Stomach (tissue), 9 donors: ENCODE data around the gene AVL9. TPM values are rescaled to one million over a fixed set of nuclear protein-coding genes. Genes with fewer than 3 reads are reported as not detected.
"Not testable (repeated sequence)": the region's sequence is repeated elsewhere in the genome, so short reads cannot be mapped to it uniquely, and the experiment has no call there.

Experiments used
- DNase-seq, 2 donors: peaks; one replicate each; pipeline versions ENCODE4 v3.0.0 to v3.0.0-alpha.2; 2013 to 2019
- H3K27ac ChIP-seq, 5 donors: fragments of 200-600 bp in 4 of 5; sonication (generic) in 4 of 5; one replicate each; pipeline ENCODE4 v1.5.1; 2013 to 2019; ENCODE audit warnings: mild to moderate bottlenecking in 1 of 5, moderate library complexity in 1 of 5
- H3K27me3 ChIP-seq, 3 donors: fragments of 200-600 bp; sonication (generic); one replicate each; pipeline ENCODE4 v1.5.1; 2017 to 2019; ENCODE audit warnings: mixed run types in 1 of 3
- H3K36me3 ChIP-seq, 4 donors: fragments of 200-600 bp; sonication (generic); 1 replicate in 3 of 4; 2 replicates in 1 of 4; pipeline ENCODE4 v1.5.1; 2016 to 2019
- H3K4me1 ChIP-seq, 4 donors: fragments of 200-600 bp; sonication (generic); one replicate each; pipeline ENCODE4 v1.5.1; 2016 to 2019
- H3K4me3 ChIP-seq, 4 donors: fragments of 200-600 bp; sonication (generic) in 3 of 4; one replicate each; pipeline ENCODE4 v1.5.1; 2016 to 2019; ENCODE audit warnings: mild to moderate bottlenecking in 1 of 4
- H3K9me3 ChIP-seq, 4 donors: fragments of 200-600 bp; sonication (generic); one replicate each; pipeline ENCODE4 v1.5.1; 2016 to 2019
- EP300 ChIP-seq: sonication (generic); formaldehyde crosslinking; IDR thresholded peaks from one replicate; pipeline ENCODE4 v1.6.1; 2017; ENCODE audit warnings: antibody characterized with exemption
- POLR2A ChIP-seq, 4 donors: fragments of 450-650 bp; IDR thresholded peaks; one replicate each; pipeline ENCODE4 v1.6.1; 2016; ENCODE audit warnings: antibody characterized with exemption in 4 of 4, control low read depth in 2 of 4, mild to moderate bottlenecking in 1 of 4, moderate library complexity in 1 of 4
- POLR2AphosphoS5 ChIP-seq, 3 donors: sonication (generic); formaldehyde crosslinking; IDR thresholded peaks; one replicate each; pipeline ENCODE4 v1.6.1; 2016; ENCODE audit warnings: antibody characterized with exemption in 3 of 3
- WGBS, 5 donors: extraction: QIAGEN DNeasy Blood & Tissue Kit in 3 of 5; methylation state at CpG; one replicate each; pipeline versions ENCODE4 v1.1.5 to v1.1.7; 2013 to 2018; 5-methylcytosine and 5-hydroxymethylcytosine counted together
- intact Hi-C: fragments of 100-400 bp; cut with DNase I; formaldehyde crosslinking; loops from one replicate; pipeline ENCODE4 v1.15.1; 2023; ENCODE audit warnings: low total_unique reads
- polyA plus RNA-seq, 3 donors: library from polyadenylated mRNA; stranded (reverse); fragments of 200-250 nt; gene quantifications; one replicate each; pipeline ENCODE4 v1.2.3, GENCODE V29; 2013
- total RNA-seq, 5 donors: library from RNA; depleted of rRNA; stranded (reverse); fragments of >200 nt; gene quantifications; one replicate each; pipeline versions ENCODE4 v1.1.0 to v1.2.3, GENCODE V29; 2014 to 2016
- TF ChIP-seq, protein P1 (sequence below), 7 experiments: fragments of 450-650 bp in 4 of 7; fragments of 200-600 bp in 3 of 7; sonication (generic) in 3 of 7; IDR thresholded peaks; one replicate each; pipeline ENCODE4 v1.5.1; 2016 to 2019; ENCODE audit warnings: antibody characterized with exemption in 7 of 7, control low read depth in 2 of 7, mild to moderate bottlenecking in 1 of 7
- donor health status: healthy with polysubstance abuse.
- donor health status: Bipolar disorder and iron deficiency.
- donor health status: healthy.

The AVL9 gene
- total and polyA plus RNA-seq, 8 donors, result 7.2 to 197 (median 36.4) TPM

DNA sequence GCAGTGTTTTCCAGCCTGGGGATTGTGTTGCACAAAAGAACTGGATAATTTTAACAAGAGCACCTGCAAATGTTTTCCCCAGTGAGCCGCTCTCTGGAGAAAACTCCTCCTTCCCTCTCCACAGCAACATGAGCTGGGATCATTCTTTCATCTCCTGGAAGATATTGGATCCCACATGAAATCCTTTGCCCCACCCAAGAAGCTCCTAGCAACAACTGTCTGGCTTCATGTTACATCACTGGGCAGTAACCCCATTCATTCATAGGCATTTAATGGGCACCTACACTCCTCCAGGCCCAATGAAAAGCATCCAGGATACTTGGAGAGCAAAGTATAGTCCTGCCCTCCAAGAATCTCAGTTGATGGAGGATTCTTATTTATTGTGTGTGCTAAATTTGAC, 32.3 kb upstream of the AVL9 start:
- H3K36me3 ChIP-seq, result no peaks in the 10 kb centered on the region
- no peak overlapping the region for H3K4me3 ChIP-seq
- H3K4me1 ChIP-seq, result peaks cover 0 to 5% (median 0%) of the 10 kb centered on the region in 4 donors
- no peaks in the 10 kb centered on the region for H3K9me3 ChIP-seq
- no peak overlapping the region for H3K27ac ChIP-seq
- 69 to 83% (median 72%) methylated on average over 1 of the region's 1 CpG for WGBS, 5 donors
- DNase-seq, result no peak
- TF ChIP-seq EP300 (no peak), POLR2AphosphoS5 (IDR thresholded peaks at IDR 0.05) (no peak), POLR2A (IDR thresholded peaks at IDR 0.05) (no peak)
- TF ChIP-seq, protein P1, sequence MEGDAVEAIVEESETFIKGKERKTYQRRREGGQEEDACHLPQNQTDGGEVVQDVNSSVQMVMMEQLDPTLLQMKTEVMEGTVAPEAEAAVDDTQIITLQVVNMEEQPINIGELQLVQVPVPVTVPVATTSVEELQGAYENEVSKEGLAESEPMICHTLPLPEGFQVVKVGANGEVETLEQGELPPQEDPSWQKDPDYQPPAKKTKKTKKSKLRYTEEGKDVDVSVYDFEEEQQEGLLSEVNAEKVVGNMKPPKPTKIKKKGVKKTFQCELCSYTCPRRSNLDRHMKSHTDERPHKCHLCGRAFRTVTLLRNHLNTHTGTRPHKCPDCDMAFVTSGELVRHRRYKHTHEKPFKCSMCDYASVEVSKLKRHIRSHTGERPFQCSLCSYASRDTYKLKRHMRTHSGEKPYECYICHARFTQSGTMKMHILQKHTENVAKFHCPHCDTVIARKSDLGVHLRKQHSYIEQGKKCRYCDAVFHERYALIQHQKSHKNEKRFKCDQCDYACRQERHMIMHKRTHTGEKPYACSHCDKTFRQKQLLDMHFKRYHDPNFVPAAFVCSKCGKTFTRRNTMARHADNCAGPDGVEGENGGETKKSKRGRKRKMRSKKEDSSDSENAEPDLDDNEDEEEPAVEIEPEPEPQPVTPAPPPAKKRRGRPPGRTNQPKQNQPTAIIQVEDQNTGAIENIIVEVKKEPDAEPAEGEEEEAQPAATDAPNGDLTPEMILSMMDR (IDR thresholded peaks at IDR 0.05), result no peak
- no peaks in the 10 kb centered on the region for H3K27me3 ChIP-seq
- intact Hi-C loops, result no loop called here

DNA sequence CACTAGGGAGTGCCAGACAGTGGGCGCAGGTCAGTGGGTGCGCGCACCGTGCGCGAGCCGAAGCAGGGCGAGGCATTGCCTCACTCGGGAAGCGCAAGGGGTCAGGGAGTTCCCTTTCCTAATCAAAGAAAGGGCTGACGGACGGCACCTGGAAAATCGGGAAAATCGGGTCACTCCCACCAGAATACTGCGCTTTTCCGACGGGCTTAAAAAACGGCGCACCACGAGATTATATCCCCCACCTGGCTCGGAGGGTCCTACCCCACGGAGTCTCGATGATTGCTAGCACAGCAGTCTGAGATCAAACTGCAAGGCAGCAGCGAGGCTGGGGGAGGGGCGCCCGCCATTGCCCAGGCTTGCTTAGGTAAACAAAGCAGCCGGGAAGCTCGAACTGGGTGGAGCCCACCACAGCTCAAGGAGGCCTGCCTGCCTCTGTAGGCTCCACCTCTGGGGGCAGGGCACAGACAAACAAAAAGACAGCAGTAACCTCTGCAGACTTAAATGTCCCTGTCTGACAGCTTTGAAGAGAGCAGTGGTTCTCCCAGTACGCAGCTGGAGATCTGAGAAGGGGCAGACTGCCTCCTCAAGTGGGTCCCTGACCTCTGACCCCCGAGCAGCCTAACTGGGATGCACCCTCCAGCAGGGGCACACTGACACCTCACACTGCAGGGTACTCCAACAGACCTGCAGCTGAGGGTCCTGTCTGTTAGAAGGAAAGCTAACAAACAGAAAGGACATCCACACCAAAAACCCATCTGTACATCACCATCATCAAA, 30.5 kb upstream of the AVL9 start:
- H3K27ac ChIP-seq, H3K36me3 ChIP-seq, H3K27me3 ChIP-seq, H3K4me1 ChIP-seq, intact Hi-C loops, DNase-seq, H3K9me3 ChIP-seq: not testable (repeated sequence)
- peak overlapping the region in 1 of 4 donors; percentile 24 for H3K4me3 ChIP-seq
- 66 to 93% (median 71%) methylated on average over 12 to 20 of the region's 30 CpGs for WGBS, 5 donors

DNA sequence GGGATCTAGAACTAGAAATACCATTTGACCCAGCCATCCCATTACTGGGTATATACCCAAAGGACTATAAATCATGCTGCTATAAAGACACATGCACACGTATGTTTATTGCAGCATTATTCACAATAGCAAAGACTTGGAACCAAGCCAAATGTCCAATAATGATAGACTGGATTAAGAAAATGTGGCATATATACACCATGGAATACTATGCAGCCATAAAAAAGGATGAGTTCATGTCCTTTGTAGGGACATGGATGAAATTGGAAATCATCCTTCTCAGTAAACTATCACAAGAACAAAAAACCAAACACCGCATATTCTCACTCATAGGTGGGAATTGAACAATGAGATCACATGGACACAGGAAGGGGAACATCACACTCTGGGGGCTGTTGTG, 25.3 kb upstream of the AVL9 start:
- intact Hi-C loops, result loop anchor here (10.0 kb wide), 1 partner anchor 725 kb away; no protein-coding TSS in a partner anchor

DNA sequence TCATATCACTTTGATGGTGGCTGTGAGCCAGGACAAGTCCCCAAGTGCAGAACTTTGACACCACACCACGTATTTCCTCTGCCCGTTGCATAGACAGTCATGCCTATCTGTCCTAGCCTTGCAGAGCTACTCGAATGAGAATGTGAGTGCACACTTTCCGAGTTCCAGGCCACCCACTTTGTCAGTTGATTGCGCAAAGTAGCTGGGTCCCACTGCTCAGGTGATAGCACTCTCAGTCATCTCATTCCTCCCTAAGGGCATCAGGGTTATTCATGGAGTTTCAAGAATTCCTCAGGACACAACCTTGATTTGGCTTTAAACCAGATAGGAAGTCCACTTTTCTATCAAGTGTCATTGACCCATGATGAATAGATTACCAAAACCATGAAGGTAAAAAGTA, 24.4 kb upstream of the AVL9 start:
- no peaks in the 10 kb centered on the region for H3K27me3 ChIP-seq
- H3K4me1 ChIP-seq, result no peaks in the 10 kb centered on the region
- no peak for TF ChIP-seq POLR2AphosphoS5 (IDR thresholded peaks at IDR 0.05)
- TF ChIP-seq, protein P1 (IDR thresholded peaks at IDR 0.05), result no peak
- no peak for TF ChIP-seq EP300
- TF ChIP-seq POLR2A (IDR thresholded peaks at IDR 0.05), result no peak
- H3K27ac ChIP-seq, result no peak overlapping the region
- no peaks in the 10 kb centered on the region for H3K9me3 ChIP-seq
- WGBS, 5 donors, result 60 to 70% (median 64%) methylated on average over 5 of the region's 5 CpGs
- intact Hi-C loops, result loop anchor here (10.0 kb wide), 1 partner anchor 726 kb away; no protein-coding TSS in a partner anchor
- DNase-seq, result no peak
- H3K4me3 ChIP-seq, result no peak overlapping the region
- H3K36me3 ChIP-seq, result no peaks in the 10 kb centered on the region

More for the DNA sequence above, 25.3 kb upstream of the AVL9 start:
- H3K4me1 ChIP-seq, H3K9me3 ChIP-seq, H3K27ac ChIP-seq, H3K27me3 ChIP-seq, H3K4me3 ChIP-seq, DNase-seq, H3K36me3 ChIP-seq: not testable (repeated sequence)
- WGBS, 5 donors, result 85 to 100% methylated on average over 1 of the region's 2 CpGs; no CpG with 5 or more reads in 3 of the 5 donors

DNA sequence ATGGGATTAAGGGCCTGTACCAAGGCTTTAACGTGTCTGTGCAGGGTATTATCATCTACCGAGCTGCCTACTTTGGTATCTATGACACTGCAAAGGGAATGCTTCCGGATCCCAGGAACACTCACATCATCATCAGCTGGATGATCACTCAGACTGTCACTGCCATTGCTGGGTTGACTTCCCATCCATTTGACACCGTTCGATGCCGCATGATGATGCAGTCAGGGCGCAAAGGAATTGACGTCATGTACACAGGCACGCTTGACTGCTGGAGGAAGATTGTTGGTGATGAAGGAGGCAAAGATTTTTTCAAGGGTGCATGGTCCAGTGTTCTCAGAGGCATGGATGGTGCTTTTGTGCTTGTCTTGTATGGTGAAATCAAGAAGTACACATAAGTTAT, 23.3 kb upstream of the AVL9 start:
- Histone ChIP-seq H3K27ac (no peak overlapping the region), H3K4me1 (no peaks in the 10 kb centered on the region), H3K27me3 (no peaks in the 10 kb centered on the region), H3K36me3 (no peaks in the 10 kb centered on the region), H3K9me3 (no peaks in the 10 kb centered on the region), H3K4me3 (no peak overlapping the region)
- 82 to 99% (median 86%) methylated on average over 9 of the region's 9 CpGs for WGBS, 5 donors
- no peak for DNase-seq
- TF ChIP-seq POLR2AphosphoS5 (IDR thresholded peaks at IDR 0.05) (no peak), EP300 (no peak), POLR2A (IDR thresholded peaks at IDR 0.05) (no peak)
- TF ChIP-seq, protein P1 (IDR thresholded peaks at IDR 0.05), result no peak
- intact Hi-C loops, result loop anchor here (10.0 kb wide), 1 partner anchor 727 kb away; no protein-coding TSS in a partner anchor
